ENCODE data around the gene ZMYND12. TPM values are rescaled to one million over a fixed set of nuclear protein-coding genes. Genes with fewer than 3 reads are reported as not detected.

ZMYND12 gene
- total and polyA plus RNA-seq, 2 of the 4 experiments (the other 2 are of a cell fraction) = under 0.01 to 0.03 TPM

DNA sequence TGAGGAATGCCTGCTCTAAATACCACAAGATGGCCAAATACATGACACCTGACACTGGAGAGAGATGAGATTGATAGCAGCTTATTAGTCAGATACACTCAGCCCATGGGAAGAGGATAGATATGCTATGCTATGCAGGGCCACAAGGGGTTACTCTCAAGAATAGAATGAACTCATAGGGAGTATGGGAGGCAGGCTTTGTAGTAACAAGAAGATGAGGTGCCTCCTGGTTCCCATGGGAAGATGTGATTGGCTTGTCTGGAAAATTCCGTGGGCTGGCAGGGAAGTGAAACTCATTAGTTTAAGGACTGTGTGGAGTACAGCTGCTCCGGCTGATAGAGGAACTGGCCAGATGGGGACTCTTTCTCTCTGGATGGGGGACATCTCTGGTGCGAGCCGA is 23.8 kb upstream of the ZMYND12 start:
- ChIA-PET POLR2A (ENCODE audit: unreplicated experiment) (no interaction called here), CTCF (no interaction called here)
- H2BK20ac ChIP-seq (ENCODE audit: low read depth, low read length) = no peak overlapping the region
- no peak overlapping the region for H2BK15ac ChIP-seq (ENCODE audit: low read depth, low read length)
- peak; percentile 19 for DNase-seq
- ATAC-seq (ENCODE audit: low read depth) = no peak
- H2AK9ac ChIP-seq (replicated peaks; ENCODE audit: low read depth, low read length, poor library complexity) = no peak overlapping the region
- 22% methylated on average over 1 of the region's 4 CpGs; no CpG with 5 or more reads in 1 of the 2 experiments for WGBS, 2 experiments (ENCODE audit: extremely low coverage in 2 of 2, insufficient read length in 1 of 2)
- no peak overlapping the region for H2BK120ac ChIP-seq (ENCODE audit: low read depth, low read length)
- H3K27me3 ChIP-seq (ENCODE audit: control insufficient read depth, insufficient read depth, low read length) = no peaks in the 10 kb centered on the region; the same call in 1 of the 2 replicates
- H3K36me3 ChIP-seq (ENCODE audit: control insufficient read depth, insufficient read depth, low read length) = no peaks in the 10 kb centered on the region
- no peaks in the 10 kb centered on the region for H3K9me1 ChIP-seq (ENCODE audit: insufficient read depth, low read length)
- no peaks in the 10 kb centered on the region for H3K79me1 ChIP-seq (ENCODE audit: low read depth in 1 of 2, low read length in 2 of 2)
- H2AFZ ChIP-seq (replicated peaks; ENCODE audit: low read length, poor library complexity) = no peak overlapping the region
- intact Hi-C loops (cut with micrococcal nuclease) = no loop called here
- TF ChIP-seq MXI1 (IDR thresholded peaks at IDR 0.05; ENCODE audit: borderline replicate concordance, low read depth, low read length) (no peak), SMC3 (IDR thresholded peaks at IDR 0.05; ENCODE audit: low read depth, low read length) (no peak), BHLHE40 (IDR thresholded peaks at IDR 0.05; ENCODE audit: low read depth, low read length) (no peak), CHD1 (IDR thresholded peaks at IDR 0.05; ENCODE audit: low read depth, low read length) (no peak)
- TF ChIP-seq, protein P1, sequence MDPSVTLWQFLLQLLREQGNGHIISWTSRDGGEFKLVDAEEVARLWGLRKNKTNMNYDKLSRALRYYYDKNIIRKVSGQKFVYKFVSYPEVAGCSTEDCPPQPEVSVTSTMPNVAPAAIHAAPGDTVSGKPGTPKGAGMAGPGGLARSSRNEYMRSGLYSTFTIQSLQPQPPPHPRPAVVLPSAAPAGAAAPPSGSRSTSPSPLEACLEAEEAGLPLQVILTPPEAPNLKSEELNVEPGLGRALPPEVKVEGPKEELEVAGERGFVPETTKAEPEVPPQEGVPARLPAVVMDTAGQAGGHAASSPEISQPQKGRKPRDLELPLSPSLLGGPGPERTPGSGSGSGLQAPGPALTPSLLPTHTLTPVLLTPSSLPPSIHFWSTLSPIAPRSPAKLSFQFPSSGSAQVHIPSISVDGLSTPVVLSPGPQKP (IDR thresholded peaks at IDR 0.05; ENCODE audit: borderline replicate concordance, low read depth, low read length) = no peak
- no peaks in the 10 kb centered on the region for H3K9me3 ChIP-seq (ENCODE audit: control insufficient read depth, insufficient read depth, low read length)
- H2BK5ac ChIP-seq (ENCODE audit: low read depth, low read length, poor library complexity, severe bottlenecking) = no peak overlapping the region
- H3K27ac ChIP-seq (ENCODE audit: insufficient read depth, low read length) = no peak overlapping the region
- no peak overlapping the region for H3K9ac ChIP-seq (ENCODE audit: low read depth, low read length)
- H4K5ac ChIP-seq (ENCODE audit: low read depth, low read length) = no peak overlapping the region
- dilution Hi-C loops (cut with HindIII; ENCODE audit: low sequenced_read_pairs, unreplicated experiment) = no loop called here
- no TSS peak for BruUV-seq (replicated peaks)
- H3K14ac ChIP-seq (replicated peaks; ENCODE audit: low read depth, low read length) = no peak overlapping the region
- H3K23ac ChIP-seq (ENCODE audit: low read depth, low read length) = no peak overlapping the region
- in situ Hi-C loops (cut with MboI; ENCODE audit: low sequenced_read_pairs) = no loop called here
- H3K4me2 ChIP-seq (ENCODE audit: low read depth, low read length) = no peak overlapping the region
- no peak overlapping the region for H4K8ac ChIP-seq (ENCODE audit: low read depth in 2 of 2, low read length in 2 of 2)
- no peak overlapping the region for H3K18ac ChIP-seq (ENCODE audit: low read depth, low read length)
- no peak overlapping the region for H4K91ac ChIP-seq (ENCODE audit: insufficient read depth, low read depth, low read length)
- H4K20me1 ChIP-seq (ENCODE audit: insufficient read depth, low read length) = no peaks in the 10 kb centered on the region
- H3K56ac ChIP-seq (ENCODE audit: extremely low read depth, insufficient read depth, low read length) = no peak overlapping the region
- H3K4me1 ChIP-seq (ENCODE audit: control insufficient read depth, insufficient read depth, low read length) = no peaks in the 10 kb centered on the region
- H2AK5ac ChIP-seq (ENCODE audit: low read depth, low read length) = no peak overlapping the region
- no peak overlapping the region for H3K4ac ChIP-seq (ENCODE audit: low read depth, low read length)
- H3K4me3 ChIP-seq (ENCODE audit: insufficient read depth, low read depth, low read length) = no peak overlapping the region

Measured in IMR-90 (cell line).